Upper lobe of left lung (tissue), 4 donors: ENCODE measurements around the gene HMGB3.

Experiments used
- POLR2AphosphoS5 ChIP-seq, 2 donors: sonication (generic); formaldehyde crosslinking; IDR thresholded peaks; one replicate each; pipeline ENCODE4 v1.5.1; 2017; ENCODE audit warnings: antibody characterized with exemption in 2 of 2
- TF ChIP-seq, protein P1 (sequence below), 6 experiments: fragments of 450-650 bp in 4 of 6; fragments of 200-600 bp in 2 of 6; sonication (generic) in 2 of 6; IDR thresholded peaks; one replicate each; pipeline ENCODE4 v1.5.1; 2016 to 2019; ENCODE audit warnings: antibody characterized with exemption in 6 of 6

- no peak for TF ChIP-seq POLR2AphosphoS5 (IDR thresholded peaks at IDR 0.05)
- TF ChIP-seq, protein P1, sequence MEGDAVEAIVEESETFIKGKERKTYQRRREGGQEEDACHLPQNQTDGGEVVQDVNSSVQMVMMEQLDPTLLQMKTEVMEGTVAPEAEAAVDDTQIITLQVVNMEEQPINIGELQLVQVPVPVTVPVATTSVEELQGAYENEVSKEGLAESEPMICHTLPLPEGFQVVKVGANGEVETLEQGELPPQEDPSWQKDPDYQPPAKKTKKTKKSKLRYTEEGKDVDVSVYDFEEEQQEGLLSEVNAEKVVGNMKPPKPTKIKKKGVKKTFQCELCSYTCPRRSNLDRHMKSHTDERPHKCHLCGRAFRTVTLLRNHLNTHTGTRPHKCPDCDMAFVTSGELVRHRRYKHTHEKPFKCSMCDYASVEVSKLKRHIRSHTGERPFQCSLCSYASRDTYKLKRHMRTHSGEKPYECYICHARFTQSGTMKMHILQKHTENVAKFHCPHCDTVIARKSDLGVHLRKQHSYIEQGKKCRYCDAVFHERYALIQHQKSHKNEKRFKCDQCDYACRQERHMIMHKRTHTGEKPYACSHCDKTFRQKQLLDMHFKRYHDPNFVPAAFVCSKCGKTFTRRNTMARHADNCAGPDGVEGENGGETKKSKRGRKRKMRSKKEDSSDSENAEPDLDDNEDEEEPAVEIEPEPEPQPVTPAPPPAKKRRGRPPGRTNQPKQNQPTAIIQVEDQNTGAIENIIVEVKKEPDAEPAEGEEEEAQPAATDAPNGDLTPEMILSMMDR (IDR thresholded peaks at IDR 0.05) = no peak
These were observed 23.6 kb upstream of the HMGB3 start for GRCh38 chrX:150959557-150959956.
